HCT116 (cell line): ENCODE measurements around the gene RBBP8. TPM values are rescaled to one million over a fixed set of nuclear protein-coding genes. Genes with fewer than 3 reads are reported as not detected.

ENCODE experiments used
- ATAC-seq: fragments of 200-7000 bp; cut with Tn5 transposase; 2 replicates; pipeline ENCODE4 v1.9.1; 2020; ENCODE audit warnings: mild to moderate bottlenecking, moderate library complexity
- BruUV-seq: library from RNA; stranded (reverse); fragments of 400-500 nt; replicated peaks from 2 replicates; lab custom pipeline; 2021; lab: Mats Ljungman, UMichigan
- CTCF ChIA-PET: fragments of 300-600 bp; sonication (Branson Sonifier 250); formaldehyde crosslinking; loops from one replicate; lab custom pipeline; 2021; ENCODE audit warnings: antibody characterized with exemption; lab: Charles Lee
- POLR2A ChIA-PET: fragments of 300-600, 350-600 bp; sonication (Branson Sonifier 250); formaldehyde crosslinking; loops from one replicate; lab custom pipeline; 2021; ENCODE audit warnings: antibody characterized with exemption; lab: Charles Lee
- RAD21 ChIA-PET, 2 experiments: fragments of 300-600 bp; sonication (Branson Sonifier 250); formaldehyde crosslinking; loops; one replicate each; lab custom pipeline; 2023; ENCODE audit warnings: low total read pairs in 2 of 2; ENCODE audit not compliant: uncharacterized antibody in 2 of 2, unreplicated experiment in 2 of 2, low non-redundant PET in 1 of 2; lab: Charles Lee
- DNase-seq: peaks from one replicate; pipeline ENCODE4 v3.0.0-alpha.2; 2010; ENCODE audit warnings: low read depth, low spot score
- H2AFZ ChIP-seq: fragments of 200-600 bp; shearing (Covaris generic), sonication (generic); 2 replicates; pipeline ENCODE4 v1.6.1; 2017; ENCODE audit warnings: low read depth, mixed run types, mixed read lengths, antibody characterized with exemption, low read length; ENCODE audit not compliant: poor library complexity, severe bottlenecking
- H3K27ac ChIP-seq: 2 replicates; pipeline ENCODE4 v1.5.1; 2012; ENCODE audit warnings: low read depth, low read length
- H3K27me3 ChIP-seq: fragments of 200-600 bp; sonication (generic); 2 replicates; pipeline ENCODE4 v1.6.1; 2016; ENCODE audit warnings: mixed run types, low read length, mixed read lengths; ENCODE audit not compliant: insufficient read depth
- H3K36me3 ChIP-seq, 2 experiments: fragments of 200-500 bp in 1 of 2; fragments of 200-600 bp in 1 of 2; sonication (Bioruptor generic) in 1 of 2; sonication (generic) in 1 of 2; 2 replicates each; pipeline versions ENCODE4 v1.5.1 to v1.6.1; 2014 to 2016; ENCODE audit warnings: low read length in 2 of 2, inconsistent platforms in 1 of 2, mixed read lengths in 1 of 2, mixed run types in 1 of 2; ENCODE audit not compliant: insufficient read depth in 2 of 2, control insufficient read depth in 1 of 2
- H3K4me1 ChIP-seq, 2 experiments: fragments of 200-600 bp in 1 of 2; sonication (generic) in 1 of 2; 2 replicates each; pipeline versions ENCODE4 v1.5.1 to v1.6.1; 2012 to 2017; ENCODE audit warnings: low read length in 2 of 2, inconsistent platforms in 1 of 2, mild to moderate bottlenecking in 1 of 2, mixed read lengths in 1 of 2, mixed run types in 1 of 2, moderate library complexity in 1 of 2; ENCODE audit not compliant: insufficient read depth in 2 of 2, control insufficient read depth in 1 of 2
- H3K4me2 ChIP-seq: fragments of 200-600 bp; sonication (generic); 2 replicates; pipeline ENCODE4 v1.6.1; 2017; ENCODE audit warnings: mixed run types, low read length, mixed read lengths
- H3K4me3 ChIP-seq, 2 experiments: fragments of 200-600 bp in 1 of 2; sonication (generic) in 1 of 2; replicated peaks in 1 of 2; 2 replicates each; pipeline ENCODE4 v1.5.1; 2011 to 2016; ENCODE audit warnings: low read length in 2 of 2, control low read depth in 1 of 2, low read depth in 1 of 2, mild to moderate bottlenecking in 1 of 2, mixed read lengths in 1 of 2, mixed run types in 1 of 2
- H3K79me2 ChIP-seq: fragments of 200-600 bp; sonication (generic); 2 replicates; pipeline ENCODE4 v1.6.1; 2017; ENCODE audit warnings: mild to moderate bottlenecking, mixed run types, low read length, moderate library complexity, mixed read lengths; ENCODE audit not compliant: insufficient read depth
- H3K9ac ChIP-seq: fragments of 200-600 bp; sonication (generic); 2 replicates; pipeline ENCODE4 v1.6.1; 2016; ENCODE audit warnings: low read length, mixed read lengths
- H3K9me2 ChIP-seq: fragments of 200-600 bp; sonication (generic), shearing (Covaris generic); 2 replicates; pipeline ENCODE4 v1.6.1; 2017; ENCODE audit warnings: mixed run types, mild to moderate bottlenecking, moderate library complexity; ENCODE audit not compliant: insufficient read depth
- H3K9me3 ChIP-seq, 2 experiments: fragments of 200-500 bp in 1 of 2; fragments of 200-600 bp in 1 of 2; sonication (Bioruptor generic) in 1 of 2; sonication (generic) in 1 of 2; 2 replicates each; pipeline ENCODE4 v1.6.1; 2014 to 2017; ENCODE audit warnings: low read length in 2 of 2, mixed read lengths in 2 of 2, inconsistent platforms in 1 of 2, low read depth in 1 of 2, mild to moderate bottlenecking in 1 of 2, mixed run types in 1 of 2, moderate library complexity in 1 of 2; ENCODE audit not compliant: control insufficient read depth in 1 of 2, insufficient read depth in 1 of 2
- H4K20me1 ChIP-seq: fragments of 200-600 bp; sonication (generic), shearing (Covaris generic); 2 replicates; pipeline ENCODE4 v1.6.1; 2017; ENCODE audit warnings: mixed run types, mild to moderate bottlenecking, moderate library complexity; ENCODE audit not compliant: insufficient read depth
- CBX3 ChIP-seq: IDR thresholded peaks from 2 replicates; pipeline ENCODE4 v1.6.1; 2012; ENCODE audit warnings: low read depth
- CEBPB ChIP-seq: IDR thresholded peaks from 2 replicates; pipeline ENCODE4 v1.6.1; 2012; ENCODE audit warnings: low read depth
- EZH2phosphoT487 ChIP-seq: fragments of 200-600 bp; IDR thresholded peaks from 2 replicates; pipeline ENCODE4 v1.6.1; 2018; ENCODE audit warnings: antibody characterized with exemption, borderline replicate concordance
- FOSL1 ChIP-seq: IDR thresholded peaks from 2 replicates; pipeline ENCODE4 v1.6.1; 2012; ENCODE audit warnings: low read depth
- POLR2A ChIP-seq: IDR thresholded peaks from 2 replicates; pipeline ENCODE4 v1.7.0; 2011; ENCODE audit warnings: borderline replicate concordance; ENCODE audit not compliant: insufficient read depth, insufficient read length; ENCODE audit errors: extremely low read depth
- SP1 ChIP-seq: IDR thresholded peaks from 2 replicates; pipeline ENCODE4 v1.6.1; 2012; ENCODE audit warnings: low read depth
- SRF ChIP-seq: IDR thresholded peaks from 2 replicates; pipeline ENCODE4 v1.6.1; 2012; ENCODE audit warnings: low read depth
- YY1 ChIP-seq: IDR thresholded peaks from 2 replicates; pipeline ENCODE4 v1.6.1; 2011; ENCODE audit warnings: low read length, low read depth, moderate library complexity, mild to moderate bottlenecking; ENCODE audit not compliant: insufficient replicate concordance; ENCODE audit errors: extremely low read depth
- ZNF274 ChIP-seq: fragments of 200-500 bp; sonication (Bioruptor generic); IDR thresholded peaks from 2 replicates; pipeline ENCODE4 v1.6.1; 2014; ENCODE audit warnings: mild to moderate bottlenecking, low read depth, low read length, inconsistent platforms
- intact Hi-C: fragments of 100-400 bp; cut with micrococcal nuclease; formaldehyde crosslinking; loops from 2 replicates; pipeline ENCODE4 v1.10.0; 2022
- total RNA-seq: library from RNA; stranded (reverse); gene quantifications from one replicate; pipeline ENCODE4 v1.2.1, GENCODE V29; 2021; ENCODE audit not compliant: unreplicated experiment
- TF ChIP-seq, protein P1 (sequence below): IDR thresholded peaks from 2 replicates; pipeline ENCODE4 v1.6.1; 2012; ENCODE audit warnings: low read depth
- TF ChIP-seq, protein P2 (sequence below): IDR thresholded peaks from 2 replicates; pipeline ENCODE4 v1.6.1; 2012
- TF ChIP-seq, protein P3 (sequence below): IDR thresholded peaks from 2 replicates; pipeline ENCODE4 v1.6.1; 2012

RBBP8 gene
- total RNA-seq, 1 experiment from 2014 or later: 66.6 TPM

GRCh38 chr18:22915337-22915736, 17.8 kb upstream of the RBBP8 start (continued):
- TF ChIP-seq YY1: no peak
- no peak for TF ChIP-seq CEBPB
- TF ChIP-seq, all 23 proteins: peak for 0

GRCh38 chr18:22921772-22922171, 11.4 kb upstream of the RBBP8 start:
- no peaks in the 10 kb centered on the region for H3K9me3 ChIP-seq
- no peaks in the 10 kb centered on the region for H3K36me3 ChIP-seq
- intact Hi-C loops: loop anchor here (10.0 kb wide), 1 partner anchor 47 kb away; no protein-coding TSS in a partner anchor
- H3K79me2 ChIP-seq: no peaks in the 10 kb centered on the region
- CTCF ChIA-PET: no interaction called here
- RAD21 ChIA-PET: no interaction called here
- ATAC-seq: no peak
- H3K4me1 ChIP-seq: peaks cover 3 to 15% of the 10 kb centered on the region in 2 experiments; a peak in 3 of 4 replicates
- H3K9me2 ChIP-seq: no peaks in the 10 kb centered on the region
- BruUV-seq: no TSS peak
- no peak overlapping the region for H2AFZ ChIP-seq
- no peak overlapping the region for H3K27ac ChIP-seq
- DNase-seq: no peak
- H3K9ac ChIP-seq: no peak overlapping the region
- POLR2A ChIA-PET: interaction anchor here (1.0 kb wide), 1 partner anchor 12 kb away, joined by 3 read pairs; the partner anchor contains the start of gene RBBP8
- no peaks in the 10 kb centered on the region for H3K27me3 ChIP-seq
- H3K4me3 ChIP-seq: no peak overlapping the region
- H4K20me1 ChIP-seq: no peaks in the 10 kb centered on the region
- no peak overlapping the region for H3K4me2 ChIP-seq
- no peak for TF ChIP-seq SRF
- no peak for TF ChIP-seq SP1
- TF ChIP-seq CBX3: no peak
- no peak for TF ChIP-seq CEBPB
- TF ChIP-seq, protein P1, sequence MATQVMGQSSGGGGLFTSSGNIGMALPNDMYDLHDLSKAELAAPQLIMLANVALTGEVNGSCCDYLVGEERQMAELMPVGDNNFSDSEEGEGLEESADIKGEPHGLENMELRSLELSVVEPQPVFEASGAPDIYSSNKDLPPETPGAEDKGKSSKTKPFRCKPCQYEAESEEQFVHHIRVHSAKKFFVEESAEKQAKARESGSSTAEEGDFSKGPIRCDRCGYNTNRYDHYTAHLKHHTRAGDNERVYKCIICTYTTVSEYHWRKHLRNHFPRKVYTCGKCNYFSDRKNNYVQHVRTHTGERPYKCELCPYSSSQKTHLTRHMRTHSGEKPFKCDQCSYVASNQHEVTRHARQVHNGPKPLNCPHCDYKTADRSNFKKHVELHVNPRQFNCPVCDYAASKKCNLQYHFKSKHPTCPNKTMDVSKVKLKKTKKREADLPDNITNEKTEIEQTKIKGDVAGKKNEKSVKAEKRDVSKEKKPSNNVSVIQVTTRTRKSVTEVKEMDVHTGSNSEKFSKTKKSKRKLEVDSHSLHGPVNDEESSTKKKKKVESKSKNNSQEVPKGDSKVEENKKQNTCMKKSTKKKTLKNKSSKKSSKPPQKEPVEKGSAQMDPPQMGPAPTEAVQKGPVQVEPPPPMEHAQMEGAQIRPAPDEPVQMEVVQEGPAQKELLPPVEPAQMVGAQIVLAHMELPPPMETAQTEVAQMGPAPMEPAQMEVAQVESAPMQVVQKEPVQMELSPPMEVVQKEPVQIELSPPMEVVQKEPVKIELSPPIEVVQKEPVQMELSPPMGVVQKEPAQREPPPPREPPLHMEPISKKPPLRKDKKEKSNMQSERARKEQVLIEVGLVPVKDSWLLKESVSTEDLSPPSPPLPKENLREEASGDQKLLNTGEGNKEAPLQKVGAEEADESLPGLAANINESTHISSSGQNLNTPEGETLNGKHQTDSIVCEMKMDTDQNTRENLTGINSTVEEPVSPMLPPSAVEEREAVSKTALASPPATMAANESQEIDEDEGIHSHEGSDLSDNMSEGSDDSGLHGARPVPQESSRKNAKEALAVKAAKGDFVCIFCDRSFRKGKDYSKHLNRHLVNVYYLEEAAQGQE: no peak
- no peak for TF ChIP-seq FOSL1
- no peak for TF ChIP-seq ZNF274
- TF ChIP-seq, protein P2, sequence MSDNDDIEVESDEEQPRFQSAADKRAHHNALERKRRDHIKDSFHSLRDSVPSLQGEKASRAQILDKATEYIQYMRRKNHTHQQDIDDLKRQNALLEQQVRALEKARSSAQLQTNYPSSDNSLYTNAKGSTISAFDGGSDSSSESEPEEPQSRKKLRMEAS: no peak
- TF ChIP-seq EZH2phosphoT487: no peak
- TF ChIP-seq, protein P3, sequence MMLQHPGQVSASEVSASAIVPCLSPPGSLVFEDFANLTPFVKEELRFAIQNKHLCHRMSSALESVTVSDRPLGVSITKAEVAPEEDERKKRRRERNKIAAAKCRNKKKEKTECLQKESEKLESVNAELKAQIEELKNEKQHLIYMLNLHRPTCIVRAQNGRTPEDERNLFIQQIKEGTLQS: no peak
- TF ChIP-seq POLR2A: no peak
